Adipose tissue (tissue), 3 donors: ENCODE data around the gene NPIPA2. TPM values are rescaled to one million over a fixed set of nuclear protein-coding genes. Genes with fewer than 3 reads are reported as not detected.
"Not testable (repeated sequence)": the region's sequence is repeated elsewhere in the genome, so short reads cannot be mapped to it uniquely, and the experiment has no call there.

Experiments used
- H3K27ac ChIP-seq: one replicate; pipeline ENCODE4 v1.5.1; 2013; ENCODE audit warnings: low read depth, low read length
- WGBS, 3 donors: extraction: QIAGEN DNeasy Blood & Tissue Kit; methylation state at CpG; one replicate each; pipeline ENCODE4 v1.1.7; 2013; 5-methylcytosine and 5-hydroxymethylcytosine counted together
- polyA plus RNA-seq, 3 donors: library from polyadenylated mRNA; stranded (reverse); fragments of 200-250 nt; gene quantifications; one replicate each; pipeline ENCODE4 v1.2.3, GENCODE V29; 2013
- donor health status: healthy with polysubstance abuse.
- donor health status: Bipolar disorder and iron deficiency.
- donor health status: healthy.

Gene NPIPA2
- 1 to 10 TPM in 2 of 3 donors, under 1 TPM in 1; 0.52 to 1.8 (median 1.4) TPM for polyA plus RNA-seq

DNA sequence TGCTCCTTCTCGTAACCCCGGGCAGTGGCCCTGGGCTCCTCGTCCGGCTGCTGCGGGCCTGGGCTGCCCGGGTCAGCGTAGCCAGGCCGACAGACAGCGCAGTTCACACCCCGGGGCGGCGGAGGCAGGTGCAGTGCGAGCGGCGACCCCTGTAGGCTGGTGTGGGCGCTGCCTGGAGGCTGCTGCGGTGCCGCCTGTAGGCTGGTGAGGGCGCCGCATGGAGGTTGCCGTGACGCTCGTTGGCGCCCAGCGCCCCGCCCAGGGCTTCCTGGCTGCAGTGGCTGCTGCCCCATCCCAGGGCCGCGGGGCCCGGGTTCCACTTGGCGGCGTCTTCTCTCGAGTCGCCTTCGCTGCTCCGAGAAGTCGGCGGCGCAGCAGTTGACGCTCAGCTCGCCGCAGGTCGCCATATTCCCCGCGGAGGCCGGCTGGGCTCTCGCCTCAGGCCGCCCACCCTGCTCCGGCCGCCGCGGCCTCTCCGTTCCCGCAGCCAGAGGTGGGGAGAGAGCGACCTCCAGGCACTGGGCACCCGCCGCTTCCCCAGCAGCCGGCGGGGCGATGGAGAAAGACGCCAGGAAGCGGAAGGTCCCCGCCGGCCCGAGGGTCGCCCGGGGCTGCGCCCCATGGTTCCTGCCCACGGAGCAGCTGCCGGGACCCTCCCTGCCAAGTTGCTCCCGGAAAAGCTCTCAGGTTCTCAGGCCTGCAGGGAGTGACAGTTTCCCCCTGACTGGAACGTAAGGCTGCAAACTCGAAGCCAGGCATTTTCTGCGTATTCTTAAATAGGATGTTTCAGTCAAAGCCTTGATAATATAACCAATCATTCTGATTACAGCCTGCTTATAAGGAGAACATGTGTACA lies at the start of gene NPIPA2:
Gene NPIPA2 (plus strand): TSS at position 261 of the 856 bp plus-strand sequence. CDS start 5,533 bp downstream, outside the sequence.
- H3K27ac ChIP-seq = not testable (repeated sequence)
- no CpG with 5 or more reads among the region's 73 CpGs for WGBS, 3 donors

DNA sequence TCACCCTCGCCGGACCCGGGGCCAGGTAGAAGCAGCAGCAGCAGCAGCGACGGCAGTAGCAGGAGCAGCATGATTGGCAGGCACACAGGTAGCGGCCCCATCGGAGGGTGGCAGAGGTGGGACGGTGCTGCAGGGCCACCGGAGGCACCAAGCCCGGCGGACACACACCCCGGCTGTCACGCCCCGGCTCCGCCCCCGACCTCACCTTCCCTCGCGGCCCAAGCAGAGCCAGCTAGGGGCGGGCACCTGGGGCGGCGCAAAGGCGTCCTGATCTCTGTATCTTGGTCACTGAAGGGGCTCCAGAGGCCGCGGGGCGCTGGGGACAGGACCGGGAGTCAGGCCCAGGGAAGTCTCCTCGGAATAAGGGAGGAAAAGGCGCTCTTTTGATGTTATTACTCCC lies 48.2 kb upstream of the NPIPA2 start, which contains the start of gene PLA2G10:
Gene PLA2G10 (minus strand): TSS at position 180 of the 400 bp plus-strand sequence. CDS start 79 bp downstream, at position 101.
- H3K27ac ChIP-seq = not testable (repeated sequence)
- no CpG with 5 or more reads among the region's 28 CpGs for WGBS, 3 donors

DNA sequence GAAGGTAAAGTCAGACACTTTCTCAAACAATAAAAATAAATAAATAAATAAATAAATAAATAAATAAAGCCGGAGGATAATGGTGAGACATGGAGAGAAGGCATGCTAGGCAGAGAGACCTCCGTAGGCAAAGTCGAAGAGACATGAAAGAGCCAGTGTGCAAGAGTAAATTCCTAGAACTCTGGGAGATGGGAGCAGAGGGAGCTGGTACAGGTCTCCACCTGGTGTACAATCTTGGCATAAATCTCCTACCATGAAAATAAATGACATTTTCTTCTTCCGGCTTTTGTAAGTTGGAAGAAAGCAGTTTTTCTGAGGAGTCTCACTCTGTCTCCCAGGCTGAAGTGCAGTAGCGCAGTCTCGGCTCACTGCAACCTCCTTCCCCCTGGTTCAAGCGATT lies 40.5 kb upstream of the NPIPA2 start:
- WGBS, 3 donors = 38 to 80% (median 63%) methylated on average over 1 to 2 of the region's 7 CpGs
- H3K27ac ChIP-seq = not testable (repeated sequence)

DNA sequence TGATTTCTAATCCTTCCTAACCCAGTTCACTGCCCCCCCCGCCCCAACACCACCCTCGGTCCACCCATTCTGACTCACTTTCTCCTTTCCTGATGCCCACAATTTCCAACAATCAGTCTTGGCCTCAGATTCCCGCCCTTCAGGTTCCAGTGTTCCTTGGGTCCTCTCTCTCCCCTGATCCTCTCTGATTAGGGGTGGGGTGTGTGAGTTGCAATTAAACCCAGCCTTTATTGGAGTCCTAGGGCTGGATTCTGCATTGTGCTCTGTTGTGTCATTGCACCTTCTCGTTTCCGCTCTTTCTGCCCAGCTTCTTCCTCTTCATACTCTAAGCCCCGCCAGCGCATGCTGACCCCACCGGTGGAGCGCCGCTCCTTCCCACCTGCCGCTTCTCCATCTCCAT lies 39.7 kb upstream of the NPIPA2 start:
- not testable (repeated sequence) for H3K27ac ChIP-seq
- no CpG with 5 or more reads among the region's 11 CpGs for WGBS, 3 donors

DNA sequence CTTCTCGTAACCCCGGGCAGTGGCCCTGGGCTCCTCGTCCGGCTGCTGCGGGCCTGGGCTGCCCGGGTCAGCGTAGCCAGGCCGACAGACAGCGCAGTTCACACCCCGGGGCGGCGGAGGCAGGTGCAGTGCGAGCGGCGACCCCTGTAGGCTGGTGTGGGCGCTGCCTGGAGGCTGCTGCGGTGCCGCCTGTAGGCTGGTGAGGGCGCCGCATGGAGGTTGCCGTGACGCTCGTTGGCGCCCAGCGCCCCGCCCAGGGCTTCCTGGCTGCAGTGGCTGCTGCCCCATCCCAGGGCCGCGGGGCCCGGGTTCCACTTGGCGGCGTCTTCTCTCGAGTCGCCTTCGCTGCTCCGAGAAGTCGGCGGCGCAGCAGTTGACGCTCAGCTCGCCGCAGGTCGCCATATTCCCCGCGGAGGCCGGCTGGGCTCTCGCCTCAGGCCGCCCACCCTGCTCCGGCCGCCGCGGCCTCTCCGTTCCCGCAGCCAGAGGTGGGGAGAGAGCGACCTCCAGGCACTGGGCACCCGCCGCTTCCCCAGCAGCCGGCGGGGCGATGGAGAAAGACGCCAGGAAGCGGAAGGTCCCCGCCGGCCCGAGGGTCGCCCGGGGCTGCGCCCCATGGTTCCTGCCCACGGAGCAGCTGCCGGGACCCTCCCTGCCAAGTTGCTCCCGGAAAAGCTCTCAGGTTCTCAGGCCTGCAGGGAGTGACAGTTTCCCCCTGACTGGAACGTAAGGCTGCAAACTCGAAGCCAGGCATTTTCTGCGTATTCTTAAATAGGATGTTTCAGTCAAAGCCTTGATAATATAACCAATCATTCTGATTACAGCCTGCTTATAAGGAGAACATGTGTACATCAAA lies 38.9 kb upstream of the NPIPA2 start, which contains the start of gene NPIPA3:
Gene NPIPA3 (plus strand): TSS at position 256 of the 856 bp plus-strand sequence. CDS start 5,533 bp downstream, outside the sequence.
- no CpG with 5 or more reads among the region's 73 CpGs for WGBS, 3 donors

DNA sequence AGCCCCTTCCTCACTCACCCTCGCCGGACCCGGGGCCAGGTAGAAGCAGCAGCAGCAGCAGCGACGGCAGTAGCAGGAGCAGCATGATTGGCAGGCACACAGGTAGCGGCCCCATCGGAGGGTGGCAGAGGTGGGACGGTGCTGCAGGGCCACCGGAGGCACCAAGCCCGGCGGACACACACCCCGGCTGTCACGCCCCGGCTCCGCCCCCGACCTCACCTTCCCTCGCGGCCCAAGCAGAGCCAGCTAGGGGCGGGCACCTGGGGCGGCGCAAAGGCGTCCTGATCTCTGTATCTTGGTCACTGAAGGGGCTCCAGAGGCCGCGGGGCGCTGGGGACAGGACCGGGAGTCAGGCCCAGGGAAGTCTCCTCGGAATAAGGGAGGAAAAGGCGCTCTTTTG lies 9.1 kb upstream of the NPIPA2 start:
- WGBS, 3 donors = no CpG with 5 or more reads among the region's 28 CpGs
- H3K27ac ChIP-seq = not testable (repeated sequence)

More for the DNA sequence above, 38.9 kb upstream of the NPIPA2 start, which contains the start of gene NPIPA3:
- H3K27ac ChIP-seq = not testable (repeated sequence)

DNA sequence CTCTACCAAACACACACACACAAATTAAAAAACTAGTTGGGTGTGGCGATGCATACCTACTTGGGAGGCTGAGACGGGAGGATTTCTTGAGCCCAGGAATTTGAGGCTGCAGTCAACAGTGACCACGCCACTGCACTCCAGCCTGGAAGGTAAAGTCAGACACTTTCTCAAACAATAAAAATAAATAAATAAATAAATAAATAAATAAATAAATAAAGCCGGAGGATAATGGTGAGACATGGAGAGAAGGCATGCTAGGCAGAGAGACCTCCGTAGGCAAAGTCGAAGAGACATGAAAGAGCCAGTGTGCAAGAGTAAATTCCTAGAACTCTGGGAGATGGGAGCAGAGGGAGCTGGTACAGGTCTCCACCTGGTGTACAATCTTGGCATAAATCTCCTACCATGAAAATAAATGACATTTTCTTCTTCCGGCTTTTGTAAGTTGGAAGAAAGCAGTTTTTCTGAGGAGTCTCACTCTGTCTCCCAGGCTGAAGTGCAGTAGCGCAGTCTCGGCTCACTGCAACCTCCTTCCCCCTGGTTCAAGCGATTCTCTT lies 1.4 kb upstream of the NPIPA2 start:
- not testable (repeated sequence) for H3K27ac ChIP-seq
- WGBS, 3 donors = 17 to 41% methylated on average over 1 to 2 of the region's 10 CpGs; no CpG with 5 or more reads in 1 of the 3 donors

DNA sequence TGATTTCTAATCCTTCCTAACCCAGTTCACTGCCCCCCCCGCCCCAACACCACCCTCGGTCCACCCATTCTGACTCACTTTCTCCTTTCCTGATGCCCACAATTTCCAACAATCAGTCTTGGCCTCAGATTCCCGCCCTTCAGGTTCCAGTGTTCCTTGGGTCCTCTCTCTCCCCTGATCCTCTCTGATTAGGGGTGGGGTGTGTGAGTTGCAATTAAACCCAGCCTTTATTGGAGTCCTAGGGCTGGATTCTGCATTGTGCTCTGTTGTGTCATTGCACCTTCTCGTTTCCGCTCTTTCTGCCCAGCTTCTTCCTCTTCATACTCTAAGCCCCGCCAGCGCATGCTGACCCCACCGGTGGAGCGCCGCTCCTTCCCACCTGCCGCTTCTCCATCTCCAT lies 539 bp upstream of the NPIPA2 start:
- WGBS, 3 donors = no CpG with 5 or more reads among the region's 11 CpGs
- H3K27ac ChIP-seq = not testable (repeated sequence)

DNA sequence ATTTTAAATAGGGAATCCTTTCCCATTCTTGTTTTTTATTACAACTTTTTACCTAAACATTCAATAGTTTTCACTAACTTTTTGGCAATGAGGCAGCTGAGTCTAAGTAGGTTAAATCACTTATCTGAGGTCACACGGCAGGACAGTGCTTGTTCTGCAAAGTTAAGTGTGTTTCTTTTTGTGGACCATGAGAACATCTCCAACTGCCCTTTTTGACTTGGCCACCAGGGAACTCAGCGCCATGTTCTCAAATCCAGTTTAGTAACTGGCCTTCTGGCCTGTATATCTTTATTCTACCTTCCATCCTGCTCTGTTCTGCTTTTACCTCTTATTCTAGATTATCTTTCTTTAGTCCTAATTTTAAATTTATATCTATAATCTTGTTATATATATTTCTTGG lies 31.3 kb downstream of the NPIPA2 start:
- not testable (repeated sequence) for H3K27ac ChIP-seq
- no CpG with 5 or more reads among the region's 2 CpGs for WGBS, 3 donors

DNA sequence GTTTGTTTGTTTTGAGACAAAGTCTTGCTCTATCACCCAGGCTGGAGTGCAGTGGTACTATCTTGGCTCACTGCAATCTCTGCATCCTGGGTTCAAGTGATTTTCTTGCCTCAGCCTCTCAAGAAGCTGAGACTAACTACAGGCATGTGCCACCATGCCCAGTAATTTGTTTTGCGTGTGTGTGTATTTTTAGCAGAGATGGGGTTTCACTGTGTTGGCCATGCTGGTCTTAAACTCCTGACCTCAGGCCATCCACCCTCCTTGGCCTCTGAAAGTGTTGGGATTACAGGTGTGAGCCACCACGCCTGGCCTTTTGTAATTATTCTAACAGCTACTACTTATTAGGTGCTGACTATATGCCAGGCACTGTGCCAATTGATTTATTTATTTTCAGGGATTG lies 33.3 kb downstream of the NPIPA2 start:
- 75 to 100% (median 88%) methylated on average over 1 of the region's 2 CpGs for WGBS, 3 donors
- not testable (repeated sequence) for H3K27ac ChIP-seq

DNA sequence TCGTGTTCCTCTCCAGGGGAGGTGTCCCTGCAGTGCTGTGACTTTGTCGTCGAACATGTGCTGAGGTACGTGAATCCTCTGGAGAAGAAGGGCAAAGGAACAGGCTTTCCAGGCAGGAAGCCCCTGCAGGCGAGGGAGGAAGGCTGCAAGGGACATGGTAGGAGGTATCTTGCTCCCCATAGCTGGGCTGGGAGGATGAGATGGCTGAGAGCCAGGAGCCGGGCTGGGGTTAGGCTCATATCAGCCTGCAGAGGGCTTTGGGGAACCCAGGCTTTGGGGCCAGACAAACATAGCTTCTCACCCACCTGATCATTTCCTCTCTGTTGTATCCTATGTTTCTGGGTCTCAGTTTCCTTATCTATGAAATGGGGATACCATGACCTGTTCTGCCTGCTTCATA lies 34.4 kb downstream of the NPIPA2 start:
- WGBS, 3 donors = no CpG with 5 or more reads among the region's 6 CpGs
- H3K27ac ChIP-seq = not testable (repeated sequence)

DNA sequence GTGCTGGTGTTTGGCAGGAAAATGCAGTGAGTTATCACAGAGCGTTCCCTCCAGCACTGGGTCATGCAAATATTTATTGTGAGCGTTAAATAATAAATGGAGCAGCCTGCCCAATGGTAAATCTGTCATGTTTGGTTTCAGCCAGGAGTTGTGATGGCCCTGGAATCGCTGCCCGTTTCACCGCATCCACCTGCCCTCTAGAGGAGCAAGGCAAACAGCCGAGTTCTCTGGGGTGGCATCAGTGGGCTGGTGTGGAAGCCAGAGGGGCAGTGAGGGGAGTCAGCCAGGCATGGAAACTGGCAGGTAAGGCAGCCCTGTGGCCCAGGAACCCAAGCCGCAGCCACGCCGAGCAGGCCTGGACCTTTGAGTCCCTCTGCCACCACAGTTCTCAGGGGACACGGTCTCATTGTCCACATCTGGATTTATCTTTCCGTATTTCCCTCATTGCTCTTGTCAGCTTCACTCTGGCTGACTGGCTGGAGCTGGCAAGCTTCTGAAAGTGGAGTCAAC lies 37.1 kb downstream of the NPIPA2 start:
- WGBS, 3 donors = 66 to 76% (median 73%) methylated on average over 8 to 11 of the region's 11 CpGs
- H3K27ac ChIP-seq = not testable (repeated sequence)

DNA sequence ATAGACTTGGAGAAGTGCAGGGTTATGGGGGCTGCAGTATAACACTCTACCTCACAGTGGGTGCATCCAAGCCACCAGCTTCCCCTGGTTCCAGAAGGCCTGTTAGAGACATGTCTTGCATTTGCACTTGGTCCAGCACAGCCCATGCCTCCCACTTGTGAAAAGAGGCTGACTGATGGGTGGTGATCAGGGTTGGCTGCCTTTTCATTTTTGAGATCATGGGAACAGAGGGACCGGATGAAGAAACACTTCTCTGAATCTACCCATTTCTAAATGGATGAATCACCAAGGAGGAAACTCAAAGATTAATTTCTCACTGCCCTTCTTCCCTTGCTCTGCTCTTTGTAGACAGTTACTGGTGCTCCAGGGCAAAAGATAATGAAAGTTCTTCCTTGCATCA lies 43.8 kb downstream of the NPIPA2 start:
- no CpG with 5 or more reads among the region's 1 CpG for WGBS, 3 donors
- H3K27ac ChIP-seq = not testable (repeated sequence)

DNA sequence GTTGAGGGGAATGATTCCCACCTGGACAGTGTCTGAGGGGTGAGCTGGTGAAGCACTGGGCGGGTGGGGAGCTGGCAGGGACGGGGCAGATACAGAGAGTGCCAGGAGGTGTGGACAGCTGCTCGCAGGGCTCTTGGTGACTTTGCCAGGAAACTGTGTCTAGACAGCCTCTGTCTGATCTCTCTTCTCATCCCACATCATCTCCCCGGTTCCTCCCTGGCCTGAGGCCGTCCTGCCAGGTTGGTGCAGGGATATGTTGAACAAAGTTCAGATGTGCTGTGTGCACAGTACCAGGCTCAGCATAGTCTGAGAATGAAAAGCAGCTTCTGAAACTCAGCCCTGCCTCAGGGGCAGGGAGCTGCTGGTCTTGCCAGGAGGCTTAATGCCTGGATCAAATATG lies 47.2 kb downstream of the NPIPA2 start:
- H3K27ac ChIP-seq = not testable (repeated sequence)
- WGBS, 3 donors = no CpG with 5 or more reads among the region's 5 CpGs

DNA sequence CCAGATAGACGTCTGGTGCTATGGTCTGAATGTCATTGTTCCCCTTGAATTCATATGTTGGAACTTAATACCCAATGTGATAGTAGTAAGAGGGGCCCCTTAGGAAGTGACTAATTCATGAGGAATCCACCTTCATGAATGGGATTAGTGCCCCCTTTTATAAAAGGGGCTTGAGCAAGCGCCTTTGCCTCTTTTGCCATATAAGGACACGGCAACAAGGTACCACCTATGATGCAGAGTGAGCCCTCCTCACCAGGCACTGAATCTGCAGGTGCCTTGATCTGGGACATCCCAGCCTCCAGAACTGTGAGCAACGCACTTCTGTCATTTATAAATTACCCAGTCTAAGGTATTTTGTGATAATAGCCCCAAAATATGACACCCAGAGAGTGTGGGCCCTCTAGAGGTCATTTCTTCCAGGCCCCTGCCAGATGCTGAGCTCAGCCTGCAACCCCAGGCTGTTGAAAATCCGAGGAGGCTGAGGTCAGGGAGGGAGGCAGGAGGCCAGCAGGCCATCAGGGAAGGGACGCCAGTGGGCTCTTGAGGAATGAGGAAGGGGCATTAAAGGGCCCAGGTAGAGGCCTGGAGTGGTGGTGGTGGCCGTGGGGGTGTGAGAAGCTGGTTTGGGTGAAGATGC lies 48.1 kb downstream of the NPIPA2 start:
- no CpG with 5 or more reads among the region's 7 CpGs for WGBS, 3 donors
- not testable (repeated sequence) for H3K27ac ChIP-seq

DNA sequence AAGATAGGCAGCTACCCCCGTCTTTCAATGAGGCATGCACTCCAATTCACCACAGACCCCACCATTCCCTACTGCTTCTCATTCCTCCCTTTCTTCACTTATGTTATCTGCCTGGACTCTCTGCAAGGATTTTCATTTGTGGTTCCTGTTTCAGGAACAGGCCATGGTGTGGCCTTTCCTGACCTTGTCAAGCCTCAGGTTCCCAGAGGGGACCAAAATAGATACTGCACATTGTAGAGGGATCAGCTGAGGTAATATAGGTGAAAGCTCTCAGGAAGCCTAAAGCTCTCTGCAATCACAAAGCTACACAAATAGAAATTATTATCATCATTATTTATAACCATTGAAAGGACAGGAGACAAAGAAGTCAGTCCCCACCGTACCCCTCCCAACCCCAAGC lies 50.6 kb downstream of the NPIPA2 start:
- no CpG with 5 or more reads among the region's 2 CpGs for WGBS, 3 donors
- H3K27ac ChIP-seq = not testable (repeated sequence)

DNA sequence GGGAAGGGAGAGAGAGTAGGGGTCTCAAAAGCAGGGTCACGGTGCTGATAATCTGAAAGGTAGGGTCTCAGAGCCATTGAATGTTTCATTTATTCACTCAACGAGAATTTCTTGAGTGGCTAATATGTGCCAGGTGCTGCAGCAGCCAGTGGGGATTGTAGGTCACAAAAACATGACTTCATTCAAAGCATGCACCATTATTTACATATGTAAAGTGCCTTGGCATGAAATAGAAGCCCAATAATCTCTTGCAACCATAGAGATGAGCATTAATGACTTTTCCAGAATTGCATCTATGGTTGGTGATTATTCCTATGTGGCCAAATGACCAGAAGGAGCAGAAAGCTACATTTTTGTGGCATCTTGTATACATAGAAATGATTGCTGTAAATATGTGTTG lies 55.2 kb downstream of the NPIPA2 start:
- not testable (repeated sequence) for H3K27ac ChIP-seq
- WGBS, 3 donors = no CpG with 5 or more reads among the region's 2 CpGs

DNA sequence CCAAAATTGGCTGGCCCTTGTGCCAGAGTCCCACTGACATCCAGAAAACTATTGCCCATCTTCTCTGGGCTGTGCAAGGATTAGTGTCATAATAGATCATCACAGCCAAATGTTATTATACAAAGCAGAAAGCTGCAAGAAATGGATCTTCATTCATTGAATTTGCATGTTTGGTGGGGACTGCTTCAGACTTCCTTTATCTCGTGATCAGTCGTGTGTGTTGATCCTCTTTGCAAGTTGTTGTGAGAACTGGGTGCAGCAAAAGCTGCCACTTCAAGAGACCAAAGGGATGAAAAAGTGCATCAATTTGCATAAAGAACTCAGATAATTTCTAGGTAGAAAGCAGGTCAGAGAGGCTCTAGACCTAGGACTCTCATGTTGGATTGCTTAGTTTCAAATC lies 61.2 kb downstream of the NPIPA2 start:
- WGBS, 3 donors = no CpG with 5 or more reads among the region's 2 CpGs
- H3K27ac ChIP-seq = not testable (repeated sequence)
